SK-N-SH treated with all-trans-retinoic acid at 6 μM for 48 hours (cell line): ENCODE data around the gene THAP7.

Experiments
- ARNTL ChIP-seq: fragments of 450-650 bp; formaldehyde crosslinking; IDR thresholded peaks from 2 replicates; pipeline ENCODE4 v1.5.0; 2020; ENCODE audit warnings: low read depth, mild to moderate bottlenecking, moderate library complexity, borderline replicate concordance
- OSR1 ChIP-seq: fragments of 250-450 bp; sonication (Bioruptor Pico); IDR thresholded peaks from 2 replicates; pipeline ENCODE4 v1.8.0; 2022; ENCODE audit warnings: moderate library complexity, mild to moderate bottlenecking, inconsistent platforms
- RARB ChIP-seq: fragments of 250-450 bp; sonication (Bioruptor Pico); IDR thresholded peaks from 2 replicates; pipeline ENCODE4 v1.8.0; 2021; ENCODE audit warnings: mild to moderate bottlenecking, moderate library complexity
- TOX ChIP-seq: fragments of 250-450 bp; sonication (Bioruptor Pico); IDR thresholded peaks from 2 replicates; pipeline ENCODE4 v1.8.0; 2021; ENCODE audit warnings: mild to moderate bottlenecking, moderate library complexity, borderline replicate concordance
- ZNF565 ChIP-seq: fragments of 450-650 bp; formaldehyde crosslinking; conservative IDR thresholded peaks from 2 replicates; pipeline ENCODE4 v1.5.0; 2020; ENCODE audit warnings: low read depth, mild to moderate bottlenecking, moderate library complexity
- ZNF8 ChIP-seq: fragments of 450-650 bp; formaldehyde crosslinking; IDR thresholded peaks from 2 replicates; pipeline ENCODE4 v1.5.0; 2020; ENCODE audit warnings: mild to moderate bottlenecking, moderate library complexity
- TF ChIP-seq, protein P1 (sequence below): fragments of 250-450 bp; sonication (Bioruptor Pico); IDR thresholded peaks from 2 replicates; pipeline ENCODE4 v1.8.0; 2021; ENCODE audit warnings: low read depth, mild to moderate bottlenecking, moderate library complexity, borderline replicate concordance
- TF ChIP-seq, protein P2 (sequence below): fragments of 250-450 bp; sonication (Bioruptor Pico); IDR thresholded peaks from 2 replicates; pipeline ENCODE4 v1.5.1; 2020; ENCODE audit warnings: low read depth, mild to moderate bottlenecking, moderate library complexity
- TF ChIP-seq, protein P3 (sequence below): fragments of 250-450 bp; sonication (Bioruptor Pico); IDR thresholded peaks from 2 replicates; pipeline ENCODE4 v1.8.0; 2020; ENCODE audit warnings: mild to moderate bottlenecking, moderate library complexity, borderline replicate concordance

DNA sequence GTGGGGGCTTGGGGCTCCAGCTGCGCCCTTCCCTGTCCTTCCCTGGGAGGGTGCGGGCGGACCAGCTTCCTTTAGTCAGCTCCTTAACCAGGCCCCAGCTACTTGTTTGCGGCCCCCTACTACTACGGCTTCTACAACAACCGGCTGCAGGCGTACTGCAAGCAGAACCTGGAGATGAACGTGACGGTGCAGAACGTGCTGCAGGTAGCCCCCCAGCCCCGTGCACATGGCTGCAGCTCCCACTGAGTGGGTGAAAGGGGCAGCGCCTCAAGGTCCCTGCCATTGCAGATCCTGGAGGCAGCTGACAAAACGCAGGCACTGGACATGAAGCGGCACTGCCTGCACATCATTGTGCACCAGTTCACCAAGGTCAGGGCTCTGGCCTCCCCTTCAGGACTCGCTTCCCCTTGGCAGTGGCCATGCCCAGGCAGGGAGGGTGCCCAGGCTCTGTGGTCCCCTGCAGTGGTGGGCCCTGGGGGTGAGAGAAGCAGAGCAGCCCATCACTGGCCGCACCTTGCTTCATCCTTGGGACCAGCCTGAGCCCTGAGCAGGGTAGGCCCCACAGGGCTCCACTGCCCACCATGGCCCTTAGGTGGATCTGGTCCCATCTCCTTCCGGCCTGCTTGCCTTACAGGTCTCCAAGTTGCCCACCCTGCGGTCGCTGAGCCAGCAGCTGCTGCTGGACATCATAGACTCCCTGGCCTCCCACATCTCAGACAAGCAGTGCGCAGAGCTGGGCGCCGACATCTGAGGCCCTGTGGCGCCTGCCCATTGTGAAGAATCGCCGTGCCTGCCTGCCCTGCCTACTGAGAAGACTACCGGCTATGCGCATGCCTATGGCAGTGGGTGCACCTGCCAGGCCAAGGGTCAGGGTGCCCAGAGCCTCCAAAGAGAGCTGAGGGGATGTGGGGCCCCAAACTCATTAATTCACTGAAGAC lies 5.1 kb downstream of the THAP7 start:
- TF ChIP-seq ARNTL (CRISPR knock-in tag) (no peak), ZNF565 (CRISPR knock-in tag) (no peak), TOX (CRISPR knock-in tag) (no peak), OSR1 (CRISPR knock-in tag) (no peak), RARB (CRISPR knock-in tag) (no peak), ZNF8 (CRISPR knock-in tag) (no peak)
- TF ChIP-seq, protein P1, sequence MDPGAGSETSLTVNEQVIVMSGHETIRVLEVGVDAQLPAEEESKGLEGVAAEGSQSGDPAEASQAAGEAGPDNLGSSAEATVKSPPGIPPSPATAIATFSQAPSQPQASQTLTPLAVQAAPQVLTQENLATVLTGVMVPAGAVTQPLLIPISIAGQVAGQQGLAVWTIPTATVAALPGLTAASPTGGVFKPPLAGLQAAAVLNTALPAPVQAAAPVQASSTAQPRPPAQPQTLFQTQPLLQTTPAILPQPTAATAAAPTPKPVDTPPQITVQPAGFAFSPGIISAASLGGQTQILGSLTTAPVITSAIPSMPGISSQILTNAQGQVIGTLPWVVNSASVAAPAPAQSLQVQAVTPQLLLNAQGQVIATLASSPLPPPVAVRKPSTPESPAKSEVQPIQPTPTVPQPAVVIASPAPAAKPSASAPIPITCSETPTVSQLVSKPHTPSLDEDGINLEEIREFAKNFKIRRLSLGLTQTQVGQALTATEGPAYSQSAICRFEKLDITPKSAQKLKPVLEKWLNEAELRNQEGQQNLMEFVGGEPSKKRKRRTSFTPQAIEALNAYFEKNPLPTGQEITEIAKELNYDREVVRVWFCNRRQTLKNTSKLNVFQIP (CRISPR knock-in tag): no peak
- TF ChIP-seq, protein P2, sequence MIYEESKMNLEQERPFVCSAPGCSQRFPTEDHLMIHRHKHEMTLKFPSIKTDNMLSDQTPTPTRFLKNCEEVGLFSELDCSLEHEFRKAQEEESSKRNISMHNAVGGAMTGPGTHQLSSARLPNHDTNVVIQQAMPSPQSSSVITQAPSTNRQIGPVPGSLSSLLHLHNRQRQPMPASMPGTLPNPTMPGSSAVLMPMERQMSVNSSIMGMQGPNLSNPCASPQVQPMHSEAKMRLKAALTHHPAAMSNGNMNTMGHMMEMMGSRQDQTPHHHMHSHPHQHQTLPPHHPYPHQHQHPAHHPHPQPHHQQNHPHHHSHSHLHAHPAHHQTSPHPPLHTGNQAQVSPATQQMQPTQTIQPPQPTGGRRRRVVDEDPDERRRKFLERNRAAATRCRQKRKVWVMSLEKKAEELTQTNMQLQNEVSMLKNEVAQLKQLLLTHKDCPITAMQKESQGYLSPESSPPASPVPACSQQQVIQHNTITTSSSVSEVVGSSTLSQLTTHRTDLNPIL (CRISPR knock-in tag): no peak
- TF ChIP-seq, protein P3, sequence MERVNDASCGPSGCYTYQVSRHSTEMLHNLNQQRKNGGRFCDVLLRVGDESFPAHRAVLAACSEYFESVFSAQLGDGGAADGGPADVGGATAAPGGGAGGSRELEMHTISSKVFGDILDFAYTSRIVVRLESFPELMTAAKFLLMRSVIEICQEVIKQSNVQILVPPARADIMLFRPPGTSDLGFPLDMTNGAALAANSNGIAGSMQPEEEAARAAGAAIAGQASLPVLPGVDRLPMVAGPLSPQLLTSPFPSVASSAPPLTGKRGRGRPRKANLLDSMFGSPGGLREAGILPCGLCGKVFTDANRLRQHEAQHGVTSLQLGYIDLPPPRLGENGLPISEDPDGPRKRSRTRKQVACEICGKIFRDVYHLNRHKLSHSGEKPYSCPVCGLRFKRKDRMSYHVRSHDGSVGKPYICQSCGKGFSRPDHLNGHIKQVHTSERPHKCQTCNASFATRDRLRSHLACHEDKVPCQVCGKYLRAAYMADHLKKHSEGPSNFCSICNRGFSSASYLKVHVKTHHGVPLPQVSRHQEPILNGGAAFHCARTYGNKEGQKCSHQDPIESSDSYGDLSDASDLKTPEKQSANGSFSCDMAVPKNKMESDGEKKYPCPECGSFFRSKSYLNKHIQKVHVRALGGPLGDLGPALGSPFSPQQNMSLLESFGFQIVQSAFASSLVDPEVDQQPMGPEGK (CRISPR knock-in tag): no peak
